GM19099 (cell line): ENCODE results near the gene ABCA1.

ENCODE experiments used
- POLR2A ChIP-seq: IDR thresholded peaks from 3 replicates; pipeline ENCODE4 v1.6.1; 2011; ENCODE audit warnings: low read depth; ENCODE audit not compliant: insufficient read length; ENCODE audit errors: extremely low read depth

ABCA1 gene

GRCh38 chr9:104958751-104959150, 30.8 kb upstream of the ABCA1 start:
- TF ChIP-seq POLR2A, result no peak

GRCh38 chr9:104951487-104951886, 23.5 kb upstream of the ABCA1 start:
- TF ChIP-seq POLR2A, result no peak

GRCh38 chr9:104950838-104951237, 22.9 kb upstream of the ABCA1 start:
- TF ChIP-seq POLR2A, result no peak

GRCh38 chr9:104948277-104948676, 20.3 kb upstream of the ABCA1 start:
- no peak for TF ChIP-seq POLR2A

- no peak for TF ChIP-seq POLR2A
These were observed 16.9 kb upstream of the ABCA1 start for GRCh38 chr9:104944871-104945270.

- TF ChIP-seq POLR2A, result no peak
These were observed 16.4 kb upstream of the ABCA1 start for GRCh38 chr9:104944356-104944755.

- no peak for TF ChIP-seq POLR2A
These were observed 13.6 kb upstream of the ABCA1 start for GRCh38 chr9:104941597-104941996.

- no peak for TF ChIP-seq POLR2A
These were observed 8.3 kb upstream of the ABCA1 start for GRCh38 chr9:104936291-104936690.

GRCh38 chr9:104934691-104935500, 6.9 kb upstream of the ABCA1 start:
- no peak for TF ChIP-seq POLR2A

- TF ChIP-seq POLR2A, result no peak
These were observed 3.3 kb upstream of the ABCA1 start for GRCh38 chr9:104931256-104931655.

- TF ChIP-seq POLR2A, result no peak
These were observed 591 bp downstream of the ABCA1 start for GRCh38 chr9:104927216-104927911.

GRCh38 chr9:104923740-104924139, 4.2 kb downstream of the ABCA1 start:
- no peak for TF ChIP-seq POLR2A

- TF ChIP-seq POLR2A, result no peak
These were observed 4.7 kb downstream of the ABCA1 start for GRCh38 chr9:104923289-104923688.

GRCh38 chr9:104921067-104921741, 6.8 kb downstream of the ABCA1 start:
- no peak for TF ChIP-seq POLR2A

GRCh38 chr9:104915753-104916152, 12.2 kb downstream of the ABCA1 start:
- TF ChIP-seq POLR2A, result no peak

GRCh38 chr9:104915049-104915448, 12.9 kb downstream of the ABCA1 start:
- TF ChIP-seq POLR2A, result no peak

GRCh38 chr9:104914466-104914865, 13.5 kb downstream of the ABCA1 start:
- no peak for TF ChIP-seq POLR2A

- no peak for TF ChIP-seq POLR2A
These were observed 15.3 kb downstream of the ABCA1 start for GRCh38 chr9:104912606-104913005.
